ENCODE results near the gene BCAS3.
A peak's percentile ranks its signal among the peaks of the same experiment; 100 is the strongest.

BCAS3 gene

GRCh38 chr17:60900688-60901087 is 223.0 kb downstream of the BCAS3 start (continued):
- TF ChIP-seq BACH2 (CRISPR knock-in tag; IDR thresholded peaks at IDR 0.05; ENCODE audit: borderline replicate concordance): no peak
- TF ChIP-seq ZNF70 (CRISPR knock-in tag; IDR thresholded peaks at IDR 0.05): no peak
- TF ChIP-seq CREB5 (CRISPR knock-in tag; IDR thresholded peaks at IDR 0.05; ENCODE audit: low read depth): no peak
- no peak for TF ChIP-seq GLIS3 (CRISPR knock-in tag; IDR thresholded peaks at IDR 0.05)
- TF ChIP-seq ZFP30 (CRISPR knock-in tag; IDR thresholded peaks at IDR 0.05): no peak
- TF ChIP-seq RARB (CRISPR knock-in tag; IDR thresholded peaks at IDR 0.05): no peak

DNA sequence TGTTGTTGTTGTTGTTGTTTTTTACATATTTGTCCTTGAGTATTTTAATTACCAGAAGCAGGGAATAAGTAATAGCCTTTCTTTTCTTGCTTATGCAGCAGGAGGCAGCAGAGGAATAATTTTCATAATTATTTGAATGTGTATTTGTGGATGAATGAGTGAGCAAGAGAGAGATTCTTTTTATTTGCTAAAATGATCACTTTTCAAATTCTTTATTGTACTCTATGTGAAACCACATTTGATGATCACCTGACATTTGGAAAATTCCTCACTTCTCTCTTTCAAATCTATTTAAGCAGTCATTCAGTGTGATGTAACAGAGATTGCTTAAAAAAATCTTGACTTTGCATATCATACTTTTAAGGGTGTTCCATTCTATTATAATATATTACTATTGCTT is 223.6 kb downstream of the BCAS3 start:
- TF ChIP-seq PATZ1 (CRISPR knock-in tag; IDR thresholded peaks at IDR 0.05; ENCODE audit: borderline replicate concordance): no peak
- no peak for TF ChIP-seq ZNF70 (CRISPR knock-in tag; IDR thresholded peaks at IDR 0.05)
- no peak for TF ChIP-seq ZC3H10 (CRISPR knock-in tag; IDR thresholded peaks at IDR 0.05)
- no peak for TF ChIP-seq SNAI2 (CRISPR knock-in tag; IDR thresholded peaks at IDR 0.05)
- TF ChIP-seq TSHZ2 (CRISPR knock-in tag; IDR thresholded peaks at IDR 0.05): no peak
- no peak for TF ChIP-seq ZNF8 (CRISPR knock-in tag; IDR thresholded peaks at IDR 0.05)
- no peak for TF ChIP-seq OSR1 (CRISPR knock-in tag; IDR thresholded peaks at IDR 0.05)
- no peak for TF ChIP-seq ZFP30 (CRISPR knock-in tag; IDR thresholded peaks at IDR 0.05)
- TF ChIP-seq TOX (CRISPR knock-in tag; IDR thresholded peaks at IDR 0.05; ENCODE audit: borderline replicate concordance): no peak
- peak; percentile 30 for ATAC-seq

DNA sequence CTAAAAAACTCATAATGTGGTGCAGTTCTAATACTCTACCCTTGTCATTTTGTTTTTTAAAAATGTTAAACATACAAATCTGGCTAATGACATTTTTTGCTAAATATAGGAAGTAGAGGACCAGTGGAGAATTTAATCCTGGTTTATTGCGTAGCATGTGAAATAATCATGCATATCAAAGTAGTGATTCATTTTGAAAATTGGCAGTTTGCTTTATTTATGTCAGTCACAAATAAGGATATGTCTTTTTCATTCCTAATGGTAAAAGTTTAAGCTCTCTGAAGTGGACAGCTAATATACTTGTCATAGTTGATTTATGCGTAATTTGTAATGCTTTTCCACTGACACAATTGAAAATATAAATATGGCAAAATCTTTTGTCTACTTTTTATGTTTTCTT is 224.2 kb downstream of the BCAS3 start:
- ATAC-seq: peak; percentile 74
- TF ChIP-seq ZFP3 (CRISPR knock-in tag; IDR thresholded peaks at IDR 0.05): no peak
- no peak for TF ChIP-seq BACH2 (CRISPR knock-in tag; IDR thresholded peaks at IDR 0.05; ENCODE audit: borderline replicate concordance)
- TF ChIP-seq TCF4 (CRISPR knock-in tag; IDR thresholded peaks at IDR 0.05; ENCODE audit: borderline replicate concordance): no peak
- TF ChIP-seq SNAI2 (CRISPR knock-in tag; IDR thresholded peaks at IDR 0.05): no peak
- no peak for TF ChIP-seq TSHZ2 (CRISPR knock-in tag; IDR thresholded peaks at IDR 0.05)
- TF ChIP-seq ARNTL (CRISPR knock-in tag; IDR thresholded peaks at IDR 0.05; ENCODE audit: borderline replicate concordance, low read depth): no peak
- no peak; the same call in 1 of the 2 replicates for TF ChIP-seq ZNF8 (CRISPR knock-in tag; IDR thresholded peaks at IDR 0.05)
- TF ChIP-seq GLIS3 (CRISPR knock-in tag; IDR thresholded peaks at IDR 0.05): no peak
- TF ChIP-seq ESRRG (CRISPR knock-in tag; IDR thresholded peaks at IDR 0.05): no peak
- no peak for TF ChIP-seq CSDC2 (CRISPR knock-in tag; IDR thresholded peaks at IDR 0.05)
- no peak for TF ChIP-seq OSR1 (CRISPR knock-in tag; IDR thresholded peaks at IDR 0.05)
- no peak for TF ChIP-seq ZNF565 (CRISPR knock-in tag; conservative IDR thresholded peaks at IDR 0.05; ENCODE audit: low read depth)
- TF ChIP-seq ZFP30 (CRISPR knock-in tag; IDR thresholded peaks at IDR 0.05): no peak
- TF ChIP-seq ZC3H10 (CRISPR knock-in tag; IDR thresholded peaks at IDR 0.05): peak; percentile 89; the same call in 1 of the 2 replicates
- TF ChIP-seq PATZ1 (CRISPR knock-in tag; IDR thresholded peaks at IDR 0.05; ENCODE audit: borderline replicate concordance): no peak
- TF ChIP-seq CREB5 (CRISPR knock-in tag; IDR thresholded peaks at IDR 0.05; ENCODE audit: low read depth): peak; percentile 91
- peak; percentile 90; the same call in 1 of the 2 replicates for TF ChIP-seq TOX (CRISPR knock-in tag; IDR thresholded peaks at IDR 0.05; ENCODE audit: borderline replicate concordance)
- TF ChIP-seq, protein P1, sequence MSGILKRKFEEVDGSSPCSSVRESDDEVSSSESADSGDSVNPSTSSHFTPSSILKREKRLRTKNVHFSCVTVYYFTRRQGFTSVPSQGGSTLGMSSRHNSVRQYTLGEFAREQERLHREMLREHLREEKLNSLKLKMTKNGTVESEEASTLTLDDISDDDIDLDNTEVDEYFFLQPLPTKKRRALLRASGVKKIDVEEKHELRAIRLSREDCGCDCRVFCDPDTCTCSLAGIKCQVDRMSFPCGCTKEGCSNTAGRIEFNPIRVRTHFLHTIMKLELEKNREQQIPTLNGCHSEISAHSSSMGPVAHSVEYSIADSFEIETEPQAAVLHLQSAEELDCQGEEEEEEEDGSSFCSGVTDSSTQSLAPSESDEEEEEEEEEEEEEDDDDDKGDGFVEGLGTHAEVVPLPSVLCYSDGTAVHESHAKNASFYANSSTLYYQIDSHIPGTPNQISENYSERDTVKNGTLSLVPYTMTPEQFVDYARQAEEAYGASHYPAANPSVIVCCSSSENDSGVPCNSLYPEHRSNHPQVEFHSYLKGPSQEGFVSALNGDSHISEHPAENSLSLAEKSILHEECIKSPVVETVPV (CRISPR knock-in tag; IDR thresholded peaks at IDR 0.05): no peak
- no peak for TF ChIP-seq RARB (CRISPR knock-in tag; IDR thresholded peaks at IDR 0.05)
- peak; percentile 95 for TF ChIP-seq ISL1 (CRISPR knock-in tag; IDR thresholded peaks at IDR 0.05)
- TF ChIP-seq PPARA (CRISPR knock-in tag; IDR thresholded peaks at IDR 0.05; ENCODE audit: borderline replicate concordance): no peak
- no peak for TF ChIP-seq ZNF70 (CRISPR knock-in tag; IDR thresholded peaks at IDR 0.05)
